ENCODE data around the gene TMEM267.
A peak's percentile ranks its signal among the peaks of the same experiment; 100 is the strongest.
"Not testable (repeated sequence)": the region's sequence is repeated elsewhere in the genome, so short reads cannot be mapped to it uniquely, and the experiment has no call there.

The TMEM267 gene

GRCh38 chr5:43483298-43484105, at the start of gene TMEM267:
TSS of gene TMEM267 (minus strand) at chr5:43483865. CDS start at chr5:43453969, 29,896 bp downstream.
- peak; percentile 92 for DNase-seq (ENCODE audit: low read depth)

- no peak for DNase-seq (ENCODE audit: low read depth)
These were observed 47.0 kb upstream of the TMEM267 start for GRCh38 chr5:43530648-43531047.

- DNase-seq (ENCODE audit: low read depth) = no peak
These were observed 40.0 kb upstream of the TMEM267 start for GRCh38 chr5:43523662-43524072.

GRCh38 chr5:43520615-43521014, 37.0 kb upstream of the TMEM267 start:
- no peak for DNase-seq (ENCODE audit: low read depth)

- DNase-seq (ENCODE audit: low read depth) = no peak
These were observed 32.0 kb upstream of the TMEM267 start for GRCh38 chr5:43515678-43516048.

GRCh38 chr5:43514816-43515677, 31.4 kb upstream of the TMEM267 start, which contains the start of gene C5orf34:
TSS of gene C5orf34 (minus strand) at chr5:43515148. CDS start at chr5:43509339, 5,809 bp downstream.
- peak; percentile 92 for DNase-seq (ENCODE audit: low read depth)

- DNase-seq (ENCODE audit: low read depth) = peak; percentile 88
These were observed 30.8 kb upstream of the TMEM267 start for GRCh38 chr5:43514471-43514815.

GRCh38 chr5:43514025-43514424, 30.4 kb upstream of the TMEM267 start:
- DNase-seq (ENCODE audit: low read depth) = no peak

DNA sequence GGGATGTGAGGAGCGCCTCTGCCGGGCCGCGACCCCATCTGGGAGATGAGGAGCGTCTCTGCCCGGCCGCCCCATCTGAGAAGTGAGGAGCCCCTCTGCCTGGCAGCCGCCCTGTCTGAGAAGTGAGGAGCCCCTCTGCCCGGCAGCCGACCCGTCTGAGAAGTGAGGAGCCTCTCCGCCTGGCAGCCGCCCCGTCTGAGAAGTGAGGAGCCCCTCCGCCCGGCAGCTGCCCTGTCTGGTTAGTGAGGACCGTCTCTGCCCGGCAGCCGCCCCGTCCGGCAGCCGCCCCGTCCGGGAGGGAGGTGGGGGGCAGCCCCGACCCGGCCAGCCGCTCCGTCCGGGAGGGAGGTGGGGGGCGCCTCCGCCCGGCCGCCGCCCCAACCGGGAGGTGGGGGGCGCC, 27.4 kb upstream of the TMEM267 start:
- DNase-seq (ENCODE audit: low read depth) = not testable (repeated sequence)

GRCh38 chr5:43498581-43498980, 14.9 kb upstream of the TMEM267 start:
- no peak for DNase-seq (ENCODE audit: low read depth)

GRCh38 chr5:43497311-43498104, 13.8 kb upstream of the TMEM267 start:
- DNase-seq (ENCODE audit: low read depth) = no peak

DNA sequence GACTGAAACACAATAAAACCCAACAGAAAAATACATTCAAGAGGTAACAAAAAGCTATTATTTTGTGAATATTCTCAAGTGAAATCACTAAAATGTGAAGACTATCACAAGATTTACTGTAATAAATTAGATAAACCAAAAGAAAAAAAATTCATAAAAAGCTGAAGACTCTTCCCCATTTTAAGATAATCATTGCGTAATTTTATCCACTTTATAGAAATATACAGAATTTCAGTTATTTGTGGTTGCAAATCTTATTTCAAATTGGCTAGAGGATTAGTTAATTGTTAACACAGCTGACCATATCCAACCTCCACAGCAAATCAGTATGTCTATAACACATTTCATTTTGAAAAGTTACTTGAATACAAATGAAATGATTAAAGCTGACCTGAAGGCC, 7.7 kb upstream of the TMEM267 start:
- no peak for DNase-seq (ENCODE audit: low read depth)

DNA sequence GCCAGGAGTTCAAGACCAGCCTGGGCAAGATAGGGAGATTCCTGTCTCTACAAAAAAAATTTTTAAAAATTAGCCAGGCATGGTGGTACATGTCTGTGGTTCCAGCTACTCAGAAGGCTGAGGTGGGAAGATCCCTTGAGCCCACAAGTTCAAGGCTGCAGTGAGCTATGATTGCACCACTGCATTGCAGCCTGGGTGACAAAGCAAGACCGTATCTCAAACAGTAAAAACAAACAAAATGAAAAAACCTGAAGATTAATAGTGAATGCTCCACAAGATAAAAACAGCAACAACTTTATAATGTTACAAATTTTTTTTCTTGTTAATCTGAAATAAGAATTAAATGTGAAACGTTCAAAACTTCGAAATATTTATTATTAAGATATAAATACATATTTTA, 2.7 kb upstream of the TMEM267 start:
- DNase-seq (ENCODE audit: low read depth) = peak; percentile 24

- DNase-seq (ENCODE audit: low read depth) = peak; percentile 2
These were observed 1.7 kb upstream of the TMEM267 start for GRCh38 chr5:43485406-43485805.

DNA sequence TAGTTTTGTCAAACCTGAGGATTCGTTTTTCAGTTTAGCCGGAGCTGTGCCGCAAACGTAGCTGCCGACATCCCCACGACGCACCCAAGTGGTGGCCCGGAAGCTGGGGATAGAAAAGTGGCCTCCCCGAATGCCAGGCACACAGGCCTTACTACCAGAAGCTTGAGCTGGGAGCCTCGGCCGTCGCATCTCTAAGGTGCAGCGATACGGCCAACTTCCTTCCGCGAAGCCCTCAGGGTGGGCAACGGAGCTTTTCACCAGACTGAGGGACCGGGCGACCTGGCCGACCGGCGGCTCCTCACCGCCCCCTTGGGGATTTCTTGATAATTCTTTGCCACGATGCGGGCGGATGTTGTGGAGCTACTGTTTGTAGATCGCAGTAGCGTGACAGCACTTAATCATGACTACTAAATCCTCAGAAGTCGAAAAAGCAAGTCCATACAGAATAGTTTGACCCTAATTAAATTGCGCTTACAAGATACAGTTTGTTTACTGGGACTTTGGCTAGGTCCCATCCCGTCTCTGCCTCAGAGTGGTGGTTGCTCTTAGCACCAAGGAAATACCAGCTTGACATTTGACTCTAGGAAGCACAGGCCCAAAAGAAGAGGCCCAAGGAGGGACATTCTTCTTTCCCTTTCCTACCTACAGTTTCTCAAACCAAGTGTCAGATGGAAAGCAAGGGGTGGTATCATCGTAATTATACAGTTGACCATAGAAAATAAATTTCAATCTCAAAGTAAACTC, 613 bp upstream of the TMEM267 start:
- DNase-seq (ENCODE audit: low read depth) = peak; percentile 81

- DNase-seq (ENCODE audit: low read depth) = no peak
These were observed 971 bp downstream of the TMEM267 start for GRCh38 chr5:43482490-43483297.

DNA sequence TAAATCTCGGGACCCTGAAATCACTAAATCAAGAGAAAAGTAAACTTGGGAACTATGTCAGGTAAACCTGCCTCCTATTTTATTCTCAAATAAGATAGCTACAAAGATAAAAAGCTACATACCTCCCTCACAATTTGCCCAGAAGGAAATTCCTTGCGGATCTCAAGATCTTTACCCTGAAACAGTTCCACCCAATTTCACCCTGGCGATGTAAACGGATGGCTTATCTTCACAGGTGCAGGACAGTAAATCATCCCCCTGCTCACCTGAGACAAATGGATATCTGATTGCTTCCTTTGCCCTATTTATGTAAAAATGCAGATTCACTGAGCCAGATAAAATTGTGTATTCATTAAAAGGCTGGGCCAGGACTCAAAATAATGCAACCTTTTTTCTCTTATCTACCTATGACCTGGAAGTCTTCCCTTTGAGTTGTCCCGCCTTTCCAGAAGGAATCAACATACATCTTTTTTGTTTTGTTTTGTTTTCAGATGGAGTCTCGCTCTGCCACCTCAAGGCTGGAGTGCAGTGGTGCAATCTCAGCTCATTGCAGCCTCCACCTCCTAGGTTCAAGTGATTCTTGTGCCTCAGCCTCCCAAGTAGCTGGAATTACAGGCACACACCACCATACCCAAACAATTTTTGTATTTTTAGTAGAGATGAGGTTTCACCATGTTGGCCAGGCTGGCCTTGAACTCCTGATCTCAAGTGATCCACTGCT, 13.8 kb downstream of the TMEM267 start:
- DNase-seq (ENCODE audit: low read depth) = peak; percentile 5

GRCh38 chr5:43467100-43467499, 16.6 kb downstream of the TMEM267 start:
- DNase-seq (ENCODE audit: low read depth) = no peak

GRCh38 chr5:43465455-43465854, 18.2 kb downstream of the TMEM267 start:
- not testable (repeated sequence) for DNase-seq (ENCODE audit: low read depth)

DNA sequence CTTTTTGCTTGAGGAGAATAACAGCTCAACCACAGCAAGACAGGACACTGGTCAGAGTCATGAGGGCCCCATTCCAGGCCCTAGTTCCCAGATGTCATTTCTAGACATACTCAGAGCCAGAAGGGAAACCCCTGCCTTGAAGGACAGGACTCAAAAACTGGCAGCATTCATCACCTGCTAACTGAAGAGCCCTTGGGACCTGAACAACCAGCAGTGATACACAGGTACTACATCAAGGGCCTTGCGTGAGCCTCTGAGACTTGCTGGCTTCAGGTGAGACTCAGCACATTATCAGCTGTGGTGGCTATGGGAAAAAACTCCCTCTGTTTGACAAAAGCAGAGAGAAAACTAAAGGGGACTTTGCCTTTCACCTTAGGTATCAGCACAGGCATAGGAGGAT, 22.6 kb downstream of the TMEM267 start:
- DNase-seq (ENCODE audit: low read depth) = no peak
